ENCODE measurements around the gene RIC8B. TPM values are rescaled to one million over a fixed set of nuclear protein-coding genes. Genes with fewer than 3 reads are reported as not detected.

The RIC8B gene
- total and polyA plus RNA-seq, 2 of the 13 experiments (the other 11 are each of a cell fraction or from before 2014, with no cell fraction given): 5.1 to 7.5 TPM

DNA sequence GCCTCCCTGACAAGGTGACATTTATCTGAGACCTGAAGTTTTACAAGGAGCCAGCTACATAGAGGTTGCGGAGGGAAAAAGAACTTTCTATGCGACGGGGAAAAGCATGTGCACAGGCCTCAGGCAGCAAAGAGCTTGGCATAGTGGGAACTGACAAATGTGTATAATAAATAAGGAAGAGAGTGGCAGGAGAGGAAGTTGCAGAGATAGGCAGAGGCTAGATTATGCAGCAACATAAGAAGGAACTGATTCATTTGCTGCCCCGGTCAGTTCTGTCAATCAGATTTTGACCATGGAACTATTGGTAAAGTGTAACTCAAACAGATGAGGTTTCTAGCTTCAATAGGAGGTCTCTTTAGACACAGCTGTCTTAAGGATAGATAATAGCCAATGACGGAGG lies 33.7 kb upstream of the RIC8B start (continued):
- TF ChIP-seq, protein P1, sequence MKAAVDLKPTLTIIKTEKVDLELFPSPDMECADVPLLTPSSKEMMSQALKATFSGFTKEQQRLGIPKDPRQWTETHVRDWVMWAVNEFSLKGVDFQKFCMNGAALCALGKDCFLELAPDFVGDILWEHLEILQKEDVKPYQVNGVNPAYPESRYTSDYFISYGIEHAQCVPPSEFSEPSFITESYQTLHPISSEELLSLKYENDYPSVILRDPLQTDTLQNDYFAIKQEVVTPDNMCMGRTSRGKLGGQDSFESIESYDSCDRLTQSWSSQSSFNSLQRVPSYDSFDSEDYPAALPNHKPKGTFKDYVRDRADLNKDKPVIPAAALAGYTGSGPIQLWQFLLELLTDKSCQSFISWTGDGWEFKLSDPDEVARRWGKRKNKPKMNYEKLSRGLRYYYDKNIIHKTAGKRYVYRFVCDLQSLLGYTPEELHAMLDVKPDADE (CRISPR knock-in tag; IDR thresholded peaks at IDR 0.05): no peak
- TF ChIP-seq ZNF441 (CRISPR knock-in tag; IDR thresholded peaks at IDR 0.05; ENCODE audit: borderline replicate concordance): no peak
- TF ChIP-seq, protein P2, sequence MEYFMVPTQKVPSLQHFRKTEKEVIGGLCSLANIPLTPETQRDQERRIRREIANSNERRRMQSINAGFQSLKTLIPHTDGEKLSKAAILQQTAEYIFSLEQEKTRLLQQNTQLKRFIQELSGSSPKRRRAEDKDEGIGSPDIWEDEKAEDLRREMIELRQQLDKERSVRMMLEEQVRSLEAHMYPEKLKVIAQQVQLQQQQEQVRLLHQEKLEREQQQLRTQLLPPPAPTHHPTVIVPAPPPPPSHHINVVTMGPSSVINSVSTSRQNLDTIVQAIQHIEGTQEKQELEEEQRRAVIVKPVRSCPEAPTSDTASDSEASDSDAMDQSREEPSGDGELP (IDR thresholded peaks at IDR 0.05; ENCODE audit: borderline replicate concordance, low read depth): no peak

DNA sequence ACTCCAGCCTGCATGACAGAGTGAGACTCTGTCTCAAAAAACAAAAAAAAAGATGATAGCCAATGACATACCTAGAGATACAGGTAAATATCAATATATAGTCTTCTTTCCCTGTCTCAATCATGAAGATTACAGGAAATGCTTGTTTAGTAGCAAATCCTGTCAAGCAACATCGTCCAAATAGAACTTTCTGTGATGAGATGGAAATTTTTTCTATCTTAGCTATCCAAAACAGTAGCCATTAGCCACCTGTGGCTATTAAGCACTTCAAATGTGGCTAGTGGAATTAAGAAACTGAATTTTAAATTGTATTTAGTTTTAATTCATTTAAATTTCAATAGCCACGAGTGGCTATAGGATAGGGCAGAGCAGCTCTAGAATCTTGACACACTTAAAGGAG lies 33.2 kb upstream of the RIC8B start:
- H4K20me1 ChIP-seq (ENCODE audit: insufficient read depth, low read length): no peaks in the 10 kb centered on the region
- in situ Hi-C loops (cut with HindIII; ENCODE audit: extremely low pct_ligation_motif_present, low pct_unique_long_range_greater_than_20kb): no loop called here
- no peak for DNase-seq (ENCODE audit: low spot score)
- no peaks in the 10 kb centered on the region for H3K36me3 ChIP-seq (replicated peaks in 1 of 2; ENCODE audit: control insufficient read depth in 1 of 2, insufficient read depth in 2 of 2, low read length in 2 of 2)
- intact Hi-C loops (cut with micrococcal nuclease; ENCODE audit: unreplicated experiment): no loop called here
- TF ChIP-seq, protein P3, sequence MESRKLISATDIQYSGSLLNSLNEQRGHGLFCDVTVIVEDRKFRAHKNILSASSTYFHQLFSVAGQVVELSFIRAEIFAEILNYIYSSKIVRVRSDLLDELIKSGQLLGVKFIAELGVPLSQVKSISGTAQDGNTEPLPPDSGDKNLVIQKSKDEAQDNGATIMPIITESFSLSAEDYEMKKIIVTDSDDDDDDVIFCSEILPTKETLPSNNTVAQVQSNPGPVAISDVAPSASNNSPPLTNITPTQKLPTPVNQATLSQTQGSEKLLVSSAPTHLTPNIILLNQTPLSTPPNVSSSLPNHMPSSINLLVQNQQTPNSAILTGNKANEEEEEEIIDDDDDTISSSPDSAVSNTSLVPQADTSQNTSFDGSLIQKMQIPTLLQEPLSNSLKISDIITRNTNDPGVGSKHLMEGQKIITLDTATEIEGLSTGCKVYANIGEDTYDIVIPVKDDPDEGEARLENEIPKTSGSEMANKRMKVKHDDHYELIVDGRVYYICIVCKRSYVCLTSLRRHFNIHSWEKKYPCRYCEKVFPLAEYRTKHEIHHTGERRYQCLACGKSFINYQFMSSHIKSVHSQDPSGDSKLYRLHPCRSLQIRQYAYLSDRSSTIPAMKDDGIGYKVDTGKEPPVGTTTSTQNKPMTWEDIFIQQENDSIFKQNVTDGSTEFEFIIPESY (CRISPR knock-in tag; IDR thresholded peaks at IDR 0.05): no peak
- TF ChIP-seq ZNF737 (CRISPR knock-in tag; IDR thresholded peaks at IDR 0.05; ENCODE audit: borderline replicate concordance) (no peak), ARNT (IDR thresholded peaks at IDR 0.05) (no peak), ZNF496 (CRISPR knock-in tag; IDR thresholded peaks at IDR 0.05; ENCODE audit: insufficient replicate concordance) (no peak), SP4 (CRISPR knock-in tag; IDR thresholded peaks at IDR 0.05) (no peak), SRF (IDR thresholded peaks at IDR 0.05; ENCODE audit: low read depth, low read length) (no peak), ZNF816 (CRISPR knock-in tag; IDR thresholded peaks at IDR 0.05; ENCODE audit: borderline replicate concordance) (no peak), SIN3A (IDR thresholded peaks at IDR 0.05; ENCODE audit: borderline replicate concordance, low read depth, low read length) (no peak), ZNF768 (CRISPR knock-in tag; IDR thresholded peaks at IDR 0.05) (no peak), TBL1XR1 (IDR thresholded peaks at IDR 0.05; ENCODE audit: borderline replicate concordance, low read length, partially characterized antibody) (no peak), AGO2 (optimal IDR thresholded peaks at IDR 0.05; ENCODE audit: low read depth, low read length) (no peak), ZNF160 (CRISPR knock-in tag; IDR thresholded peaks at IDR 0.05) (no peak), NFYC (CRISPR knock-in tag; IDR thresholded peaks at IDR 0.05) (no peak), SPEN (CRISPR knock-in tag; IDR thresholded peaks at IDR 0.05; ENCODE audit: low read depth) (no peak), ZIK1 (CRISPR knock-in tag; IDR thresholded peaks at IDR 0.05; ENCODE audit: borderline replicate concordance, low read depth) (no peak), ZBTB38 (CRISPR knock-in tag; IDR thresholded peaks at IDR 0.05) (no peak)
- TF ChIP-seq, protein P4, sequence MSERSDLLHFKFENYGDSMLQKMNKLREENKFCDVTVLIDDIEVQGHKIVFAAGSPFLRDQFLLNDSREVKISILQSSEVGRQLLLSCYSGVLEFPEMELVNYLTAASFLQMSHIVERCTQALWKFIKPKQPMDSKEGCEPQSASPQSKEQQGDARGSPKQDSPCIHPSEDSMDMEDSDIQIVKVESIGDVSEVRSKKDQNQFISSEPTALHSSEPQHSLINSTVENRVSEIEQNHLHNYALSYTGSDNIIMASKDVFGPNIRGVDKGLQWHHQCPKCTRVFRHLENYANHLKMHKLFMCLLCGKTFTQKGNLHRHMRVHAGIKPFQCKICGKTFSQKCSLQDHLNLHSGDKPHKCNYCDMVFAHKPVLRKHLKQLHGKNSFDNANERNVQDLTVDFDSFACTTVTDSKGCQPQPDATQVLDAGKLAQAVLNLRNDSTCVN (CRISPR knock-in tag; IDR thresholded peaks at IDR 0.05; ENCODE audit: borderline replicate concordance): no peak
- no peak for FAIRE-seq
- H3K4me1 ChIP-seq (ENCODE audit: insufficient read depth, low read length): peaks cover 14% of the 10 kb centered on the region
- no peaks in the 10 kb centered on the region for H3K27me3 ChIP-seq (ENCODE audit: control insufficient read depth in 1 of 2, insufficient read depth in 2 of 2, low read length in 2 of 2)
- H3K79me2 ChIP-seq (ENCODE audit: insufficient read depth, low read length): no peaks in the 10 kb centered on the region
- H3K9ac ChIP-seq (ENCODE audit: insufficient read depth, low read depth, low read length): no peak overlapping the region
- ChIA-PET CTCF (ENCODE audit: low intra/inter-chr PET ratio, low total read pairs) (no interaction called here), POLR2A (no interaction called here)
- H3K4me2 ChIP-seq (ENCODE audit: low read depth, low read length): no peak overlapping the region
- BruUV-seq (replicated peaks): no TSS peak
- no peak overlapping the region for H3K27ac ChIP-seq (ENCODE audit: extremely low read length, insufficient read depth, low read length)
- H3K9me3 ChIP-seq (ENCODE audit: low read length): no peaks in the 10 kb centered on the region
- WGBS (ENCODE audit: low lambda C conversion rate): 3% methylated on average over 2 of the region's 2 CpGs
- ATAC-seq: no peak
- H3K4me3 ChIP-seq (replicated peaks in 1 of 3; ENCODE audit: insufficient read depth in 1 of 3, low read depth in 2 of 3, low read length in 3 of 3): no peak overlapping the region
- no peak overlapping the region for H2AFZ ChIP-seq (ENCODE audit: low read length)

All from HepG2 (cell line).